ENCODE measurements around the gene CYP4A22.

- no peak for TF ChIP-seq CTCF (IDR thresholded peaks at IDR 0.05; ENCODE audit: extremely low read depth in 1 of 2, insufficient read depth in 1 of 2, low read depth in 1 of 2, low read length in 2 of 2)
- no peak for TF ChIP-seq POLR2AphosphoS5 (IDR thresholded peaks at IDR 0.05; ENCODE audit: insufficient read depth, low read depth, low read length)
Observed at GRCh38 chr1:47179988-47180563, 42.8 kb downstream of the CYP4A22 start.
